Fibroblast of the aortic adventitia (primary cell): ENCODE results near the gene SNPH. TPM values are rescaled to one million over a fixed set of nuclear protein-coding genes. Genes with fewer than 3 reads are reported as not detected.
"Not testable (repeated sequence)": the region's sequence is repeated elsewhere in the genome, so short reads cannot be mapped to it uniquely, and the experiment has no call there.

Source experiments
- DNase-seq: peaks from one replicate; pipeline ENCODE4 v3.0.0-alpha.2; 2010; ENCODE audit warnings: low read depth
- H3K4me3 ChIP-seq: 2 replicates; pipeline ENCODE4 v1.5.1; 2011; ENCODE audit warnings: low read depth, mild to moderate bottlenecking, control low read depth, low read length, moderate library complexity
- total RNA-seq: library from RNA; depleted of rRNA; stranded (reverse); fragments of >200 nt; gene quantifications from 2 replicates; pipeline ENCODE4 v1.2.3, GENCODE V29; 2012; ENCODE audit warnings: low replicate concordance
- TF ChIP-seq, protein P1 (sequence below): IDR thresholded peaks from 2 replicates; pipeline ENCODE4 v1.5.1; 2011; ENCODE audit warnings: mild to moderate bottlenecking, low read length, control low read depth, inconsistent platforms; ENCODE audit not compliant: insufficient read depth

SNPH gene
- 5.6 and 7.7 TPM in 2 replicates for total RNA-seq

DNA sequence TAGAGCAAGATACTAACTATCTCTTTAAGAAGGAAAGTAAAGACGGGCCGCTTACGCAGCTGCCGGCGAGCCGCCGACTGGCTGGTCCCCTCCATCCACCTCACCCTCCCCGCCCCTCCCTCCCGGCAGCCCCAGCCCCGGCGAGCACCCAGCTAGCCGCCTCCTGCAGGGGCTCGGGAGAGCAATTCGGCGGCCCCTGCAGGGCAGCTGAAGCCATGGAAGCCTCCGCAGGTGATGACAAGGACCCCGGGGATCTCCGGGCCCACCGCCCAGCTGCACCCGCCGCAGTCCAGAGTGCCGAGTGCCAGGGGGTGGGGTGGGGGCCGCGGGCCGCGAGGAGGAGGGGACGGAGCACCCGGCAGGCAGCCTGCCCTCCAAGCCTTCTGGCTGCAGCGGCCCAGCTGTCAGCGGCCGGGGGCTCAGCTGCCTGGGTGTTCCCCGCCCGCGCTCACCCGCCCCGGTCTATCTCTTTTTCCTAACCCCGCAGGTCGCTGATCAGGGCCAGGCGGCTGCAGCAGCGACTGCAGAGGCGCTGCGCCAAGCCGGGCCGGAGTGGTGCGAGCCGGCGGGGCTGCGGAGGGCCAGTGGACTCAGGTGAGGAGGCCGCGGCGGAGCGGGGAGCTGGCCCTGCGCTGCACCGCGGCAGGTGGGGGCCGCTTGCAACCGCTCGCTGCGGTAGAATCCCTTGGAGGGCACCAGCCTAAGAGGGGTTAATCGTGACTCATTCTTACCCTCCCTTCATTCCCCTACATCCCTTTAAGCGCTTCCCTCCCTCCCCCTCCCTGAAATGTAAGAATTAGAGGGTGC is at the start of gene SNPH:
TSS of gene SNPH (plus strand) at position 128 of the 807 bp plus-strand sequence. CDS start 29,946 bp downstream, outside the sequence.
- H3K4me3 ChIP-seq, result peak within 1 kb of the TSS; percentile 74
- TF ChIP-seq, protein P1, sequence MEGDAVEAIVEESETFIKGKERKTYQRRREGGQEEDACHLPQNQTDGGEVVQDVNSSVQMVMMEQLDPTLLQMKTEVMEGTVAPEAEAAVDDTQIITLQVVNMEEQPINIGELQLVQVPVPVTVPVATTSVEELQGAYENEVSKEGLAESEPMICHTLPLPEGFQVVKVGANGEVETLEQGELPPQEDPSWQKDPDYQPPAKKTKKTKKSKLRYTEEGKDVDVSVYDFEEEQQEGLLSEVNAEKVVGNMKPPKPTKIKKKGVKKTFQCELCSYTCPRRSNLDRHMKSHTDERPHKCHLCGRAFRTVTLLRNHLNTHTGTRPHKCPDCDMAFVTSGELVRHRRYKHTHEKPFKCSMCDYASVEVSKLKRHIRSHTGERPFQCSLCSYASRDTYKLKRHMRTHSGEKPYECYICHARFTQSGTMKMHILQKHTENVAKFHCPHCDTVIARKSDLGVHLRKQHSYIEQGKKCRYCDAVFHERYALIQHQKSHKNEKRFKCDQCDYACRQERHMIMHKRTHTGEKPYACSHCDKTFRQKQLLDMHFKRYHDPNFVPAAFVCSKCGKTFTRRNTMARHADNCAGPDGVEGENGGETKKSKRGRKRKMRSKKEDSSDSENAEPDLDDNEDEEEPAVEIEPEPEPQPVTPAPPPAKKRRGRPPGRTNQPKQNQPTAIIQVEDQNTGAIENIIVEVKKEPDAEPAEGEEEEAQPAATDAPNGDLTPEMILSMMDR, result no peak
- DNase-seq, result peak; percentile 67

DNA sequence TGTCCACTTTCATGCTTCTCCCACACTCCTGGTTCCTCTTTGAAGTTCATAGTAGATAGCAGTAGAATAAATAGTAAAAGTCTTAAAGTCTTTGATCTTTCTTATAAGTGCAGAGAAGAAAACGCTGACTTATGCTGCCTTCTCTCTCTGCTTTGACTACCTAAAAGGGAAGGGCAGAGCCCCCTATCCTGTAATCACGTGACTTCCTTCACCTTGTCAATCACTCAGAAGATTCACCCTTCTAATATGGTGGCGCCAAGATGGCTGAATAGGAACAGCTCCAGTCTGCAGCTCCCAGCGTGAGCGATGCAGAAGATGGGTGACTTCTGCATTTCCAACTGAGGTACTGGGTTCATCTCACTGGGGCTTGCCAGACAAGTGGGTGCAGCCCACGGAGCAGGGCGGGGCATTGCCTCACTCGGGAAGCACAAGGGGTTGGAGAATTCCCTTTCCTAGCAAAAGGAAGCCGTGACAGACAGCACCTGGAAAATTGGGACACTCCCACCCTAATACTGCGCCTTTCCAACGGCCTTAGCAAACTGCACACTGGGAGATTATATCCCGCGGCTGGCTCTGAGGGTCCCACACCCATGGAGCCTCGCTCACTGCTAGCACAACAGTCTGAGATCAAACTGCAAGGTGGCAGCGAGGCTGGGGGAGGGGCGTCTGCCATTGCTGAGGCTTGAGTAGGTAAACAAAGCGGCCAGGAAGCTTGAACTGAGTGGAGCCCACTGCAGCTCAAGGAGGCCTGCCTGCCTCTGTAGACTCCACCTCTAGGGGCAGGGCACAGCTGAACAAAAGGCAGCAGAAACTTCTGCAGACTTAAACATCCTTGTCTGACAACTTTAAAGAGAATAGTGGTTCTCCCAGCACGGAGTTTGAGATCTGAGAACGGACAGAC is 49.3 kb upstream of the SNPH start:
- not testable (repeated sequence) for DNase-seq, H3K4me3 ChIP-seq

- H3K4me3 ChIP-seq, DNase-seq: not testable (repeated sequence)
Observed at GRCh38 chr20:1222750-1223149, 43.3 kb upstream of the SNPH start.

DNA sequence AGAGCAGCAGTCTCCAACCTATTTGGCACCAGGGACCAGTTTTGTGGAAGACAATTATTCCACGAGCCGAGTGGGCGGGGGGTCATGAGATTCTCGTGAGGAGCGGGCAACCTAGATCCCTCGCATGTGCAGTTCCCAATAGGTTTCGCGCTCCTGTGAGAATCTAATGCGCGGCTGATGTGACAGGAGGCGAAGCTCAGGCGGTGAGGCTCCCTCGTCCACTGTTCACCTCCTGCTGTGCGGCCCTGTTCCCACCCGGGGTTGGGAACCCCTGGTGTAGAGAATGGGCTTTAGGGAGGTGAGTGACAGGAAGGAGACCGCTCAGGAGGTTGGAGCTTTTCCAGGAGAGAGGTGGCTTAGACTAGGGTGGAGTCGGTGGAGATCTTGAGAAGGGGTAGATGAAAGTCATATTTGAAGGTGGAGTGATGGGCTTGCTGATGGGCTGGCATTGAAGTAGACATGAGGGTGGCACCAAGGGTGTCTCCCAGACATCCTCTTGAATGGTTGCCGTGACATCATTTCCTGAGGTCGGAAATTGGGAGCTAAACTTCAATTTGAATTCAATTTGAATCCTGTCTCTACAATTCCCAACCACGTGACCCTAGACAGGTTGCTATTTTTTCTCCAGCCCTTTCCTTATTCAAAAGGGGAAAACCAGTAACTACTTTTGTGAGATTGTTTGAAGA is 41.7 kb upstream of the SNPH start:
- no peak for DNase-seq
- TF ChIP-seq, protein P1, result no peak
- H3K4me3 ChIP-seq, result no peak overlapping the region

- TF ChIP-seq, protein P1, result no peak
- DNase-seq, result no peak
- H3K4me3 ChIP-seq, result peak overlapping the region; percentile 53
Observed at GRCh38 chr20:1225263-1225782, 40.8 kb upstream of the SNPH start.

DNA sequence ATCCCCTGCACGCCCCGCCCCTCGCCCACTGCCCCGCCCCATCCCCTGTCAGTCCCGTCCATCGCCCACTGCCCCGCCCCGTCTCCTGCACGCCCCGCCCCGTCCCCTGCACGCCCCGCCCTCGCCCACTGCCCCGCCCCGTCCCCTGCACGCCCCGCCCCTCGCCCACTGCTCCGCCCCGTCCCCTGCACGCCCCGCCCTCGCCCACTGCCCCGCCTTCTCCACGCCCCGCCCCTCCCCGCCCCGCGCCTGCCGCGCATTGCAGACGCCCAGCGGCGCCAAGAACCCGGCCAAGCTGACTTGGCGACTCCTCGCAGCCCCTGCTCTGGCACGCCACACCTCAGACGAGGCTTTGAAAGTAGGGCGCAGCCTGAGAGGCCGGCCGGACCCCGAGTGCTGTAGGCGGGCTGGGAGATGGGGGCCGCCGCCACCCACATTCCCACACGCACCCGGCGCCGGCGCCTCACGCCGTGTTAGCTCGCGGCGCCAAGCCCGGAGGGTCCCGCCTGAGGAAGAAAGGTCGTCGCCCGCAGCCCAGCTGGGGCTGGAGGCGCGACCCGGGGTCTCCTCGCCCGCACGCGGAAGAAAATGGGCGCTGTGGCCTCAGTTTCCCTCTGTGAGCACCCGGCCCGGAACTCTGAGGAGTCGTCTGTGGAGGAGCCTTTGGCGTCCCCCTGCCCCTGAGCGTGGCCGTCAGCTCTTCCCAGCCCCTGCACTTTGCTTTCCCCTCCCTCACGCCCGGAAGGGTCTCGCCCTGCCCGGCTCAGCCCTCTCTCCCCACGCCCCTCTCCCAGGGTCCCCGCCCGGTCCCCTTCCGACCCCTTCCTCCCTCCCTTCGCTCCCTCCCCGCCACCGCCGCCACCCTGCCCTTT is 40.1 kb upstream of the SNPH start, which contains the start of gene RAD21L1:
TSS of gene RAD21L1 (plus strand) at position 262 of the 872 bp plus-strand sequence. CDS start 2,410 bp downstream, outside the sequence.
- H3K4me3 ChIP-seq, result peak within 1 kb of the TSS; percentile 66
- TF ChIP-seq, protein P1, result no peak
- peak; percentile 56 for DNase-seq
